D721Med (cell line): ENCODE results near the gene BCORL1.
A peak's percentile ranks its signal among the peaks of the same experiment; 100 is the strongest.

Experiments used
- DNase-seq: peaks from one replicate; pipeline ENCODE4 v3.0.0; 2011; ENCODE audit warnings: low spot score; ENCODE audit not compliant: insufficient read length
- FAIRE-seq: peaks from 2 replicates; lab custom pipeline; 2011; peaks lifted over from hg19 to GRCh38; lab: Jason Lieb, UNC
- TF ChIP-seq, protein P1 (sequence below): IDR thresholded peaks from 2 replicates; pipeline ENCODE4 v1.5.1; 2012; ENCODE audit warnings: mild to moderate bottlenecking, control low read depth; ENCODE audit not compliant: insufficient read depth; ENCODE audit errors: missing control alignments

Gene BCORL1

DNA sequence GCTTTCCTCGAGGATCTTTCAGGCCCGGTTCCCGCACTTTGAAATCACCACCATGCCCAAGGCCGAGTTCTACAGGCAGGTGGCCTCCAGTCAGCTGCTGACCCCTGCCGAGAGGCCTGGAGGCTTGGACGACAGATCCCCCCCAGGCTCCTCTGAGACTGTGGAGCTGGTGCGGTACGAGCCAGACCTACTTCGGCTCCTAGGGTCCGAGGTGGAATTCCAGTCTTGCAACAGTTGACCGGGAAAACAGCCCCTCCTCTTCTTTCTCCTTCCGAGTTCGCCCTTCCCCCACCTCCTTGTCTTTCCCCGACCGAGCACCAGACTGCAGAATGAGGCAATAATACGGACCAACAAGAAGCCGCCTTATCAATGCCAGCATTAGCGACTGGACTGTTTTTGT lies 73.5 kb downstream of the BCORL1 start:
- no peak for FAIRE-seq
- TF ChIP-seq, protein P1, sequence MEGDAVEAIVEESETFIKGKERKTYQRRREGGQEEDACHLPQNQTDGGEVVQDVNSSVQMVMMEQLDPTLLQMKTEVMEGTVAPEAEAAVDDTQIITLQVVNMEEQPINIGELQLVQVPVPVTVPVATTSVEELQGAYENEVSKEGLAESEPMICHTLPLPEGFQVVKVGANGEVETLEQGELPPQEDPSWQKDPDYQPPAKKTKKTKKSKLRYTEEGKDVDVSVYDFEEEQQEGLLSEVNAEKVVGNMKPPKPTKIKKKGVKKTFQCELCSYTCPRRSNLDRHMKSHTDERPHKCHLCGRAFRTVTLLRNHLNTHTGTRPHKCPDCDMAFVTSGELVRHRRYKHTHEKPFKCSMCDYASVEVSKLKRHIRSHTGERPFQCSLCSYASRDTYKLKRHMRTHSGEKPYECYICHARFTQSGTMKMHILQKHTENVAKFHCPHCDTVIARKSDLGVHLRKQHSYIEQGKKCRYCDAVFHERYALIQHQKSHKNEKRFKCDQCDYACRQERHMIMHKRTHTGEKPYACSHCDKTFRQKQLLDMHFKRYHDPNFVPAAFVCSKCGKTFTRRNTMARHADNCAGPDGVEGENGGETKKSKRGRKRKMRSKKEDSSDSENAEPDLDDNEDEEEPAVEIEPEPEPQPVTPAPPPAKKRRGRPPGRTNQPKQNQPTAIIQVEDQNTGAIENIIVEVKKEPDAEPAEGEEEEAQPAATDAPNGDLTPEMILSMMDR, result no peak
- DNase-seq, result no peak

DNA sequence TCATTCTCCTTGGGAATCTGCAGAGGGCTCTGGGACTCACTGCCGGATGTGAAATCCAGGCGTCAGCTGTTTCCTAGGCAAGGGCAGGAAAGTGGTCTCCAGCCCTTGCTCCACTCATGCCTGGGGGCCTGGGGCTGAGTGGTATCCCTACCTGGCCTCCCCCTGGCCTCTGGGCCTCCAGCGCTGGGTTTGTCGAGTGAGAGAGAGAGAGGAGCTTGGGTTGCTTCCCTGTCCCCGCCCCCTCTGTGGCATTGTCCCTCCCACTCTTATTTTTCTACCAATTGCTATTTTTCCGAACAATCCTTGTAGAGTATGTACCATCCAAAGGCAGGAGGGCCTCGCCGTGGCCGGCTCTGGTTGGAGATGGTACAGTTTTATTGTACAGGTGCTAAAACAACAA lies 74.8 kb downstream of the BCORL1 start:
- TF ChIP-seq, protein P1, result no peak
- DNase-seq, result no peak
- FAIRE-seq, result no peak

DNA sequence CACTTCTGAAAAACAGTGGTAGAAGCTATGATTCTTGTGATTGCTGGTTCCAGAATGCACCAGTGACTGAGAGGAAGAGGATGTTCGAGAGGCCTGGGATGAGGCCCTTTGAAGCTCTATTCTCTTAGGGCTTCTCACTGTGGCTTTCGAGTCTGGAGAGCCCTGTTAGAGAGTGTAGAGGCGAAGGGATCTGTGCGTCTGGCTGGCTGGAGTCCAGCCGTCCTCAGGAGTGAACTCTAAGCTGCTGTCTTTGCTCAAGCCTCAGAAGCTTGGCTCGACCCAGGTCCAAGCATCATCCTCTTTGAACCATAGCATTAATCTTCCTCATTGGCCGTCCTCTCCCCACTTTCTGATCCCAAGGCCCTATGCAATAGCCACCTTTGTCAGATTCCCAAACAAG lies 76.2 kb downstream of the BCORL1 start:
- FAIRE-seq, result no peak
- TF ChIP-seq, protein P1, result no peak
- DNase-seq, result no peak

DNA sequence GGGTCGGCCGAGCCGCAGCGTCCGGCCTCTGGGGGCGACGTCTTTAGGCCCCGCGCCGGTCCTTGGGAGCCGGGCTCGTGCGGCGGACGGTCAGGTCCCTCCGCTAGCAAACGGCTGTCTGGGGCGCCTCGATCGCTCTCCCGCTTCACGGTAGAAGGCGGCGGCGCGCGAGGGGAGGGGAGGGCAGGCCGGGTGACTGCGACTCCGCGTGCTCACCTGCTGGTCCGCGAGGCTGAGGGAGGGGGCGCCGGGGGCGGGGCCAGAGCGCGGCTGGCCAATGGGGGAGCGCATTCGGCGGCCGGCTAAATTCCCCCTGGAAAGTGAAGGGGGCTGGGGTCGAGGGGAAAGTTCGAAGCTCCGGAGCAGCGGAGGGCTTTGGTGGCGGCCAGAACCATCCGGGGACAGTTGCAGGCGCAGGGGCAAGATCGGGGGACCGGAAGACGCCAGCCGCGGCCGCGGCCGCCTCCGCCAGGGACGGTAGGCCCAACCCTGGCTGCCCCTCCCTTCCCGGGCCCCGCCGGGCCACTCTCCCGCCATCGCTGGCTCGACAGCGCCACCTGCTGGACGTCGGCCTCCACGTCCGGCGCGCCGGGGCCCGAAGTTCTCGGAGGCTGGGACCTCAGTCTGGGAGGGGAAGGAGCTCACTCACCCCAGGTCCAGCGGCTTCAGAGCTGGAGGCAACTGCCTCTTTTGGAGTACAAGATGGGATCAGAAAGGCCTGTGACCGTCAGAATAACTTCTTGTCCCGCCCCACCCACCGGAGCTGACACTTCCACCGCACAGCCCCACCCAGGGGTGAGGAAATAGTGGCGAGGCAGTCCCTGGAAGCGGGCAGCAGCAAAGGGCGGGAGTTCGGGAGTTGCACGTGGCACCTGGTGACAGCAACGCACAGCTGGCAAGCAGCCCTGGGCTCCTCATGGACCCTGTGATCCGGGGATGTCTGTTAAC lies 78.0 kb downstream of the BCORL1 start:
- DNase-seq (peak; percentile 78), FAIRE-seq (no peak)
- TF ChIP-seq, protein P1, result peak; percentile 59

DNA sequence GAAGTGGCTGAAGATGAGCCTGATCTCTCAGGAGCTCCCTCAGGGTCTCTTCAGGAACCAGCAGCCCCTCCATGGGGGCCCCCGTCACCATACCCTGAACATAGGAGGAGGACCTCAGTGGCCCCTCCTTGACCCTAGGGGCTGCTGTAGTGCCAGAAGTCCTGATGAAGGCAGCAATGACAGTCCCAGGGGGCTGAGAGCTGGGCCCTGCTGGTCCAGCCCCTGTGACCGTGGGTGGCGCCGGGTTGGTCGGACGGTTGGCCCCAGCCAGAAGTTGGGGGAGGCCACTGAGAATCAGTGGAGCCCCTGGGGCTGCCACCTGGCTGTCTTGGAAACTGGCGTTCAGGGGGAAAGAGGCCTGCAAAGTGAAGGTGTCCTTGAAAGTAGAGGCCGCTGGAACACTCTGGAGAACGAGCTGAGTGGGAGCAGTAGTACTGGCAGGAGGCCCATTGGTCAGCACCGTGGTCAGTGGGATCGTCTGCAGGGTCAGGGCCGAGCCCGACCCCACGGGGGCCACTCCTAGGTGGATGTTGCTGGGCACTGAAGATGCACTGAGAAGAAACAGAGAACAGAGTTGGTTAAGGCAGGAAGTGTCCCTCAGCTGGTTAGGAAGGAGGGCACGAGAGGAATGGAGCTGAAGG lies 84.7 kb downstream of the BCORL1 start:
- FAIRE-seq, result no peak
- TF ChIP-seq, protein P1, result no peak
- DNase-seq, result no peak

DNA sequence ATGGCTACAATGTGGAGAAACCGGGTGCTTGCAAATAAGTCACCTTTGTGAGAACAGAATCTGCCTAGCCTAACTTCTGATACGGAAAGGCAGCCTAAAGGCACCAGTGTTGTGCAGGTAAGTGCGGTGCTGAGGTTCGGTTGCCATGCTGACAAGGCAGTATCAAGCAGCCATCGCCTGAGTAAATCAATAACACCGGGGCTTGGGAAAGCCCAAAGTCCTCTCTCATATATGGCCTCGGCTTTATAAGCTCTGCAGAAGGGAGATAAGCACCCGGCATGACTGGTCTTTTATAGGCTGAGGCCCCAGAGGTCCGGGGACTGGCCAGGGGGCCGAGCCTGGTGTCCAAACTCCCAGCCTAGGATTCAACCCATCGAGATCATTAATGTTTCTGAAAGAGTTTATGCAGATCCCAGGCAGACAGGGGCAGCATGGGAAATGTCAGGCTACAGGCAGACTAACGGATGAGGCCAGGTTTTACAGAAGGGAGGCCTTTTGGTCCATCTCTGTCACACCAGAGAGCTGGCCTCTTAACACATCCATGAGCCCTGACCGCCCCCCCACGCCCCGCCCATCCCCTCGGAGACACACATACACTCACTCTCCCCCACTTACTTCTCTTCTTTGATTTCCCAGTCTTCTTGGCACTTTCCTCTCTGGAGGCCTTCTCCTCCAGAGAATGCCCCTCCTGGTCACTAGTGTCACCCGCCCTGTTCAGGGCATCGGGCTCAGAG lies 89.3 kb downstream of the BCORL1 start:
- FAIRE-seq (no peak), DNase-seq (no peak)
- TF ChIP-seq, protein P1, result no peak
